A673 (cell line): ENCODE results near the gene NOP14.

ENCODE experiments used
- EZH2 ChIP-seq: fragments of 200-600 bp; sonication (generic); IDR thresholded peaks from 2 replicates; pipeline ENCODE4 v1.6.1; 2017; ENCODE audit warnings: borderline replicate concordance, low read depth, mild to moderate bottlenecking, mixed read lengths, antibody characterized with exemption, low read length; ENCODE audit not compliant: poor library complexity, severe bottlenecking
- TF ChIP-seq, protein P1 (sequence below): fragments of 300-800, 200-600 bp; sonication (generic); conservative IDR thresholded peaks from 2 replicates; pipeline ENCODE4 v1.5.1; 2017; ENCODE audit warnings: low read depth, mild to moderate bottlenecking, antibody characterized with exemption, low read length, moderate library complexity, mixed read lengths

DNA sequence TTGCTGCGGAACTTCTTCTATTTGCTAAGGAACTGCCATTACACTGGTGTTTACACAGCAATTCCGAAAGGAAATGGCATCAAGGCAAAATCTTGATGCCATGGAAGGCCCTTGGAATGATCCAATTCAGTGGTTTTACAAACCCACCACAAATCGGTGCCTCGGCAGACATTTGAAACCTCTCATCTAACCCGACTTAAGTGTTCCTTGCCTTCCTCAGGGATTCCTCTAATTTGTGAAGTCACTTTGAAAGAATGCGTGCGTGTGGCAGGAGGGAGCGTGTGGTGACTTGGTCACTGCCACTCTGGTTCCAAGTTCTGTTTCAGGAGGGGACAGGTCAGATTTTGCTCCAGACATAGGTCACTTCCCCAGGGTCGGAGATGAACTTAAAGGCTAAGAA, 4.8 kb downstream of the NOP14 start:
- TF ChIP-seq, protein P1, sequence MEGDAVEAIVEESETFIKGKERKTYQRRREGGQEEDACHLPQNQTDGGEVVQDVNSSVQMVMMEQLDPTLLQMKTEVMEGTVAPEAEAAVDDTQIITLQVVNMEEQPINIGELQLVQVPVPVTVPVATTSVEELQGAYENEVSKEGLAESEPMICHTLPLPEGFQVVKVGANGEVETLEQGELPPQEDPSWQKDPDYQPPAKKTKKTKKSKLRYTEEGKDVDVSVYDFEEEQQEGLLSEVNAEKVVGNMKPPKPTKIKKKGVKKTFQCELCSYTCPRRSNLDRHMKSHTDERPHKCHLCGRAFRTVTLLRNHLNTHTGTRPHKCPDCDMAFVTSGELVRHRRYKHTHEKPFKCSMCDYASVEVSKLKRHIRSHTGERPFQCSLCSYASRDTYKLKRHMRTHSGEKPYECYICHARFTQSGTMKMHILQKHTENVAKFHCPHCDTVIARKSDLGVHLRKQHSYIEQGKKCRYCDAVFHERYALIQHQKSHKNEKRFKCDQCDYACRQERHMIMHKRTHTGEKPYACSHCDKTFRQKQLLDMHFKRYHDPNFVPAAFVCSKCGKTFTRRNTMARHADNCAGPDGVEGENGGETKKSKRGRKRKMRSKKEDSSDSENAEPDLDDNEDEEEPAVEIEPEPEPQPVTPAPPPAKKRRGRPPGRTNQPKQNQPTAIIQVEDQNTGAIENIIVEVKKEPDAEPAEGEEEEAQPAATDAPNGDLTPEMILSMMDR = no peak
- no peak for TF ChIP-seq EZH2
